Naive B cell (primary cell): ENCODE measurements around the gene WDR64. TPM values are rescaled to one million over a fixed set of nuclear protein-coding genes. Genes with fewer than 3 reads are reported as not detected.
A peak's percentile ranks its signal among the peaks of the same experiment; 100 is the strongest.
"Not testable (repeated sequence)": the region's sequence is repeated elsewhere in the genome, so short reads cannot be mapped to it uniquely, and the experiment has no call there.

ENCODE experiments used
- ATAC-seq, 2 donors: fragments of 150-1000 bp; cut with Tn5 transposase; 2 replicates each; pipeline ENCODE4 v1.10.0; 2021; ENCODE audit warnings: low read depth in 2 of 2, mild to moderate bottlenecking in 2 of 2, moderate library complexity in 2 of 2
- DNase-seq: peaks from one replicate; pipeline ENCODE4 v3.0.0; 2022
- H3K27ac Mint-ChIP-seq, 6 donors: one replicate each; pipeline ENCODE4 v1.8.0; 2020 to 2022; ENCODE audit warnings: mild to moderate bottlenecking in 6 of 6, mixed read lengths in 6 of 6, moderate library complexity in 5 of 6, inconsistent platforms in 2 of 6
- H3K27me3 Mint-ChIP-seq, 3 donors: one replicate each; pipeline ENCODE4 v1.8.0; 2021 to 2022; ENCODE audit warnings: mixed read lengths in 3 of 3, mild to moderate bottlenecking in 1 of 3
- H3K36me3 Mint-ChIP-seq, 2 donors: one replicate each; pipeline ENCODE4 v1.8.0; 2020 to 2022; ENCODE audit warnings: mixed read lengths in 2 of 2, inconsistent platforms in 1 of 2, mild to moderate bottlenecking in 1 of 2
- H3K4me1 Mint-ChIP-seq, 3 donors: one replicate each; pipeline ENCODE4 v1.8.0; 2020 to 2022; ENCODE audit warnings: mixed read lengths in 3 of 3, inconsistent platforms in 1 of 3, mild to moderate bottlenecking in 1 of 3, moderate library complexity in 1 of 3
- H3K4me3 Mint-ChIP-seq, 8 donors: one replicate each; pipeline ENCODE4 v1.8.0; 2020 to 2022; ENCODE audit warnings: mild to moderate bottlenecking in 8 of 8, mixed read lengths in 8 of 8, moderate library complexity in 8 of 8, inconsistent platforms in 2 of 8
- H3K9me3 Mint-ChIP-seq, 7 donors: one replicate each; pipeline ENCODE4 v1.8.0; 2020 to 2022; ENCODE audit warnings: mixed read lengths in 7 of 7, mild to moderate bottlenecking in 5 of 7, inconsistent platforms in 2 of 7, moderate library complexity in 1 of 7
- polyA plus RNA-seq, 6 donors: library from polyadenylated mRNA; unstranded; fragments of 300-500 nt; fragmentation: Illumina TruSeq; gene quantifications; one replicate each; pipeline ENCODE4 v1.2.3, GENCODE V29; 2021; ENCODE audit warnings: low read depth in 6 of 6

The WDR64 gene
- polyA plus RNA-seq, 6 donors from 2014 or later = 0.14 to 0.41 TPM; not detected in 4

DNA sequence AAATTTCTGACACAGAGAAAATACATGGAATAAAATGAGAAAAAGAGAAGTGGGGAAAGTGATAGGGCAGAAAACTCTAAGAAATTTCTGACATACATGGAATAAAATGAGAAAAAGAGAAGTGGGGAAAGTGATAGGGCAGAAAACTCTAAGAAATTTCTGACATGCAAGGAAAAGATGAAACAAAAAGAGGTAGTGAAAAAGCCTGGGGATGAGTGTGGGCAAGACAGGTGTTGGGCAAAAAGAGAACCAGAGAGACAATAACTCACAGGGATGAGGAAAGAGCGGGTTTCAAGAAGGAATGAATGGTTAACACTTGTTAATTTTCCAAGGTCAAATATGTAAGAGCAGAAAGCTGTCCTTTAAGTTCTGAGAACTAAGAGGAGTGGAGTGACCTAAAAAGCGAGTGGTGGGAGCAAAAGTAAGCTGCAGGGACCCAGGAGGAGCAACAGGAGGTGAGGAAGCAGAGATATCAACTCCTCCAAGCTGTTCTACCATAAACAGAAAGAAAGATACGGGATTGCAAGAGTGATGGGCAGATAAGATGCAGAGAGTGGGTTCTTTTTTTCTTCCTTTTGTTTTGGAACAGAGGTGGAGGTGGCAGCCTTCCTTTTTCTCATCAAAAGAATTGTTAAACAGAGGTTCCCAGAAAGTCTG is 166.0 kb downstream of the WDR64 start:
- Mint-ChIP-seq H3K27me3 (peaks cover 0 to 5% (median 4%) of the 10 kb centered on the region in 3 donors), H3K27ac (peak overlapping the region in 2 of 6 donors; percentile 19 to 30), H3K9me3 (peaks cover 0 to 1% (median 0%) of the 10 kb centered on the region in 7 donors), H3K36me3 (no peaks in the 10 kb centered on the region), H3K4me3 (no peak overlapping the region), H3K4me1 (peaks cover 11 to 15% (median 12%) of the 10 kb centered on the region in 3 donors)
- DNase-seq (peak; percentile 18), ATAC-seq (peak; percentile 66 to 74)

DNA sequence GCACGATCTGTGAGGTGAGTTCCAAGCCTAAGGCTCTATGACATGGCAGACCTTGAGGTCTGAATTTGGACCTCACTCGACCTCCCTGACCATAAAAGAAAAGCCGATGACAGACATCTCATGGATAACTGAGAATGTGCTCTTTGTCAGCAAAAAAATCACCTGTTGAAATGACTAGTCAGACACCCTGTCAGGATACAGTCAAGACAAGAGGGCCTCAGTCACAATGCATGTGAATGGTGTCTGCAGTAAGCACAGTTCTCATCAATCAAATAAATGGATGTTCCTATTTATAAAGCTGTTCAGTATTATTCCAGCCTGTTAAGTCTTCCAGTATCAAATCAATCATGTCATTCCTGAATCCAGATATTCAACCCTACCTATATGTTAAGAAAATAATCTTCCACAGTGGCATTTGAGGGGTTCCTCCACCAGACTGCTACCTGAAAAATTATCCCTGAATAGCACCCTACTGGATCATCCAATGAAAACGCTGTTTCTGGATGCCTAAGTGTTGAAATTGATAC is 167.3 kb downstream of the WDR64 start:
- DNase-seq = no peak
- no peak overlapping the region for H3K27ac Mint-ChIP-seq
- no peak for ATAC-seq
- peaks cover 4 to 11% (median 7%) of the 10 kb centered on the region in 3 donors for H3K27me3 Mint-ChIP-seq
- H3K4me3 Mint-ChIP-seq = no peak overlapping the region
- H3K36me3 Mint-ChIP-seq = no peaks in the 10 kb centered on the region
- H3K4me1 Mint-ChIP-seq = peaks cover 11 to 15% (median 12%) of the 10 kb centered on the region in 3 donors
- peaks cover 0 to 1% (median 0%) of the 10 kb centered on the region in 7 donors for H3K9me3 Mint-ChIP-seq

DNA sequence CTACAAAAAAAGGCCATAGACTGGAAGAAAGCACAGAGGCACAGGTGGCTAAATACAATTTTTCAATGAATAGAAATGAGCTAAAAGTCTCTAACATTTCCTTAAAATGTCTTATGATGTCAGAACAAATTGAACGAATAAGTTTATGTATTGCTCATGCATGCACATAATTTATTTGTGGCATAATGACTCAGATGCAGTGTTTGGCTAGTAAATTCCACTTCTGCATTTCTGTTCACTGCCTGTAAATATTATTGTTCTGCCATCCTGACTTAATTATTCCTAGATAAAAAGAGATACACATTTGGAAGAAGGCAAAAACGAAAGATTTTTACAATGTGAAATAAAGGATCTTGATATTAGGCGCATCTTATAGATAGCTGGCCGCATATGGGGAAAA is 169.3 kb downstream of the WDR64 start:
- Mint-ChIP-seq H3K27me3 (peaks cover 9 to 10% (median 10%) of the 10 kb centered on the region in 3 donors), H3K4me3 (no peak overlapping the region), H3K27ac (no peak overlapping the region), H3K9me3 (peaks cover 0 to 2% (median 0%) of the 10 kb centered on the region in 7 donors), H3K4me1 (peaks cover 11 to 15% (median 12%) of the 10 kb centered on the region in 3 donors), H3K36me3 (no peaks in the 10 kb centered on the region)
- no peak for ATAC-seq
- no peak for DNase-seq

DNA sequence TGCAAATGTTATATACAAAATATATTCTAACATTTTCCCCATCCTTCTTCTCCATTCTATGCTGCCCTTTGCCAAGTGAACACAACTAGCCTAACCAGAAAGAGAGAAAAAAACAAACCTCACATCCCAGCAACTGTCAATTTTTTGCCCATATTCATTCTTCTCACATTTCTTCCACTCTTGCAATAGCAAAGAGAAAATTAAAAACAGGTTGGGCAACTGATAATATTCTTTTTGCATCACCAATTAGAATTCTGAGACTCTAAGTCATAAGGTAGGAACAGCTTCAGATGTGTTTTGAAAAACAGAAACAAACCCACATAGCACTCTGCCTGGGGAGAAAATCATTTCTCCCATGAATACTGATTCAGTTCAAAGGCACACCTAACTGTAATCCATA is 170.8 kb downstream of the WDR64 start:
- Mint-ChIP-seq H3K27ac (no peak overlapping the region), H3K36me3 (no peaks in the 10 kb centered on the region), H3K4me1 (peaks cover 5 to 6% (median 6%) of the 10 kb centered on the region in 3 donors), H3K27me3 (peaks cover 9 to 14% (median 10%) of the 10 kb centered on the region in 3 donors), H3K9me3 (peaks cover 0 to 2% (median 0%) of the 10 kb centered on the region in 7 donors), H3K4me3 (no peak overlapping the region)
- DNase-seq (no peak), ATAC-seq (no peak)

DNA sequence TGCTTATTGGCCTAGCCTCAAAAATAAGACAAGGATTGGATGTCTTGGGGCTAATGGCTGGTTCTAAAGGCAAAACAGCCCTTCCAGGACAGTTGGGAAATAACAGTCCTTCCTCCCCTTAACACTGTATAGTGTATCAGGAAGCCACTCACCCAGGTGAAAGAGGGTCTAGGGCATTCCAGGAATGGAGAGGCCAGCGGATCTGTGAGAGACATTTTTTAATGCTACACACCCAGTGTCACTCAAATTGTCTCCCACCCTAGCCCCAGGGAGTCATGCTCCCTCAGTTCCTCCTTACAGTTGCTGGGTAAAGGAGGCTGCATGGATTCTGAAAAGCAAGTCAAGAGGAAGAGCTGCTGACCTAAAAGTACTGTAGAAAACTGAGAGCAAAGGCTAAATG is 171.8 kb downstream of the WDR64 start:
- no peak for ATAC-seq
- H3K27ac Mint-ChIP-seq = peak overlapping the region in 3 of 6 donors; percentile 30 to 69 (median 41)

DNA sequence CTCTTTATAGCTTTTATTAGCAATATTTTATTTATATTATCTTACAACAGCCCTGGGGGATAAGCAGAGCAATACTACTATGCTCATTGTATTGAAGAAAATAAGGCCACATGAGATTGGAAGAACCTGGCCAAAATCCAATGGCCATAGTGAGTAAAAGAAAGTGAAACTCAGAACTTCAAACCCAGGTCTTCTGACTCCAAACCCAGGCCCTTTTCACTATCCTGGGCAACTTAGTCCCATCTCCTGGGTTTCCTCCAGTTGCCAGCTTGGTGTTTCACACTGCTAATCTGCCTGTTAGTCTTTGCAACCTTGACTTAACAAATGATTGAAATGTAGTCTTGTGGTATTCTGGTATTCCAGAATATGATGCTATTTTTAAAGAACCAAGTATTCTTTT is 173.5 kb downstream of the WDR64 start:
- Mint-ChIP-seq H3K4me3 (no peak overlapping the region), H3K36me3 (no peaks in the 10 kb centered on the region), H3K27ac (no peak overlapping the region), H3K4me1 (no peaks in the 10 kb centered on the region), H3K27me3 (peaks cover 4 to 22% (median 10%) of the 10 kb centered on the region in 3 donors), H3K9me3 (peaks cover 0 to 2% (median 0%) of the 10 kb centered on the region in 7 donors)
- ATAC-seq (no peak), DNase-seq (no peak)

More for the DNA sequence above, 171.8 kb downstream of the WDR64 start:
- H3K9me3 Mint-ChIP-seq = peaks cover 0 to 2% (median 0%) of the 10 kb centered on the region in 7 donors
- DNase-seq = no peak
- H3K4me3 Mint-ChIP-seq = no peak overlapping the region
- H3K36me3 Mint-ChIP-seq = no peaks in the 10 kb centered on the region
- H3K4me1 Mint-ChIP-seq = no peaks in the 10 kb centered on the region
- peaks cover 4 to 17% (median 10%) of the 10 kb centered on the region in 3 donors for H3K27me3 Mint-ChIP-seq

DNA sequence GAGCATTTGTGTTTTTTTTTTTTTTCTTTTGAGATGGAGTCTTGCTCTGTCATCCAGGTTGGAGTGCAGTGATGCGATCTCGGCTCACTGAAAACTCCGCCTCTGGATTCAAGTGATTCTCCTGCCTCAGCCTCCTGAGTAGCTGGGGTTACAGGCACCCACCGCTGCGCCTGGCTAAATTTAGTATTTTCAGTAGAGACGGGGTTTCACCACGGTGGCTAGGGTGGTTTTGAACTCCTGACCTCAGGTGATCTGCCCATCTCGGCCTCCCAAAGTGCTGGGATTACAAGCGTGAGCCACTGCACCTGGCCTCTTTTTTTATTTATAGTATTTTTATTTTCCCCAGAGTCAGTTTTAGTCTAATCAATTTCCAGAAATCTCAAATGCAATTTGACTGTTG is 174.5 kb downstream of the WDR64 start:
- not testable (repeated sequence) for DNase-seq, H3K4me1 Mint-ChIP-seq, H3K9me3 Mint-ChIP-seq, ATAC-seq, H3K4me3 Mint-ChIP-seq, H3K27ac Mint-ChIP-seq, H3K36me3 Mint-ChIP-seq
- peaks cover 6 to 22% (median 10%) of the 10 kb centered on the region in 3 donors for H3K27me3 Mint-ChIP-seq

DNA sequence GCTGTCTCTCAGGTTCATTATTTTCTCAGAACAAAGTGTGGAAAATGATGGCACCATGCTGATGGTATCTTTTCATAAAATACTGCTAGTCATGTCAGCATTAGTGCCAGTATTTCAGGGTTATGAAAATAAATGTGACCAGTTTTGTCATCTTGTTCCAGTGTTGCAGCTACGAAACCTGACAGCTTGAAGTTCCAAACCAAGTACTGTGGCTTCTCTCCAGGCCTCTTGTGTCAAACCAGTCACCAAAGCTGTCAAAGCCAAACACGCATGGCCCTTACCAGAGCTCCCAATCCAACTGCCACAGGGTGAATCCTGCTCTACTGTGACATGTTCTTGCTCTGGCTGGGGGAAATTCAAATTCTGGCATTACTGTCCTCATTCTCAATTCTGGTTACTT is 175.2 kb downstream of the WDR64 start:
- ATAC-seq (no peak), DNase-seq (no peak)
- Mint-ChIP-seq H3K9me3 (peaks cover 0 to 2% (median 0%) of the 10 kb centered on the region in 7 donors), H3K4me3 (no peak overlapping the region), H3K36me3 (no peaks in the 10 kb centered on the region), H3K27ac (no peak overlapping the region), H3K27me3 (peaks cover 9 to 25% (median 16%) of the 10 kb centered on the region in 3 donors), H3K4me1 (no peaks in the 10 kb centered on the region)

DNA sequence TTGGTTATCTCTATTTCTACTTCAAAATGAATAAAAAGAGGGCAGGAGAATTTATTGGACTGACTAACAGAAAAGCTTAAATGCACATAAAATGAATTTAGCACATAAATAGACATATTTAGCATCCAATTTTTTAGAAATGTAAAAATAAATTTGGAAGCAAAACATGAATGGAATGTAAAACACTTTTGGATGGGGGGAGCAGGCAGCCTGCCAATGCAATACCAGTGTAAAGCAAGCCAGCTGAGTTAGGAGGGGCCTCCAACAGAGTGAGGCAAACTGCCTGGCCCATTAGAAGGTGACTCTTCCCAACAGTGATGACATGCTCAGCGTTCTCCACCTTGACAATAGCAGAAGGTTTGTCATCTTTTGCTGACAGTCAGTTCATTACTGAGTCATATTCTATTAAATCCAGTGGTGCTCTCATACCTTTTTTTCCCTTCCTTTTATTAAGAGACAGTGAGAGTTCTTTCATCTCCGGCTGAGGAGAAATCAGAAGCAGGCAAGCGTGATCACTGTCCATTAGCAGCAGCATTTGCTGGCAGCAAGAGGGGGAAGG is 176.5 kb downstream of the WDR64 start:
- H3K4me1 Mint-ChIP-seq = no peaks in the 10 kb centered on the region

DNA sequence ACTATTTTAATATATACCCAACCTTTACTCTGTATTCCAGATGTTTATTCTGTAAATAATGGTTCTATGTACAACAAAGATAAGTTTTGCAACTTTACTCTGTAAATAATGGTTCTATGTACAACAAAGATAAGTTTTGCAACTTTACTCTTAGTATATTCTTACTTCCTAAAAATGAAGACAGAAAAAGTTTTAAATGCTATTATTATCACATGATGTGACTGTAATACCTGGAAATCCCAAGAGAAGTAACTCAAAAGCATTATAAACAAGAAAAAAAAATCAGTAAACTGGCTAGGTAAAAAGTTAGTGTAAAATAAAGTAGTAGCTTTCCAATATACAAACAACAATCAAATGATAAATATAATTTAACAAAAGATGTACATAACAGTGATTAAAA is 177.4 kb downstream of the WDR64 start:
- Mint-ChIP-seq H3K4me1 (no peaks in the 10 kb centered on the region), H3K27me3 (peaks cover 8 to 32% (median 9%) of the 10 kb centered on the region in 3 donors), H3K9me3 (peaks cover 0 to 2% (median 0%) of the 10 kb centered on the region in 7 donors), H3K36me3 (no peaks in the 10 kb centered on the region), H3K4me3 (no peak overlapping the region), H3K27ac (no peak overlapping the region)
- DNase-seq (no peak), ATAC-seq (no peak)

More for the DNA sequence above, 176.5 kb downstream of the WDR64 start:
- no peaks in the 10 kb centered on the region for H3K36me3 Mint-ChIP-seq
- DNase-seq (no peak), ATAC-seq (no peak)
- H3K27me3 Mint-ChIP-seq = peaks cover 9 to 34% (median 16%) of the 10 kb centered on the region in 3 donors
- H3K9me3 Mint-ChIP-seq = peaks cover 0 to 2% (median 0%) of the 10 kb centered on the region in 7 donors
- H3K27ac Mint-ChIP-seq = no peak overlapping the region
- H3K4me3 Mint-ChIP-seq = no peak overlapping the region

DNA sequence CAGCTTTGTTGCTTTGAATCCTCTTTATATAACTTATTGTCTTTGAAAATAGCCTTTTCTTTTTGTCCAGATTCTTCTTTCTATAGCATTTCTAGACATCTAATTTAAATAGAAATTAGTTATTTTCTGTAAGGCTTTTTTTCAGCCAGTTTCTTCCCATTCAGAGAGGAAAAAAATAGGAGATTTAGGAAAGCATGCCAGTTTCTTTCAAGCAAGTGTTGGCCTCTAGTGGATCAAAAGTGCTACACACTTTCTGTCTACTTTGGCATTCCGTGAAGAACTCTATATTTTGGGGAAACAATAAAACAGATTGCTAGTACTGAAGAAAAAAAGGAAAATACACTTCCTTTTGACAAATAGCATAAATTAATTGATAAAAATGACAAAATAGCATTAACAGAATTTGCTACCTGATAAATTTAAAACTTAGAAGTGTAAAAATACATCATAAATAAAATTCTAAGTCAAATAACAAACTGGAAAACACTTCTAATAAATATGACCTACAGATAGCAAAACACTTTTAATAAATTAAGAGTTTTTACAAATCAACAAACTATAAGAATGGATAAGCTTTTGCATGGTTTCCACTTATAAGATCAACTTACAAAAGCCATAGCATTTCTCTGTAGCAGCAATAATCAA is 182.8 kb downstream of the WDR64 start:
- Mint-ChIP-seq H3K27ac (no peak overlapping the region), H3K4me1 (peaks cover 8 to 15% (median 8%) of the 10 kb centered on the region in 3 donors), H3K36me3 (no peaks in the 10 kb centered on the region), H3K27me3 (peaks cover 4 to 17% (median 7%) of the 10 kb centered on the region in 3 donors), H3K4me3 (no peak overlapping the region), H3K9me3 (no peaks in the 10 kb centered on the region)
- no peak for DNase-seq
- no peak for ATAC-seq

DNA sequence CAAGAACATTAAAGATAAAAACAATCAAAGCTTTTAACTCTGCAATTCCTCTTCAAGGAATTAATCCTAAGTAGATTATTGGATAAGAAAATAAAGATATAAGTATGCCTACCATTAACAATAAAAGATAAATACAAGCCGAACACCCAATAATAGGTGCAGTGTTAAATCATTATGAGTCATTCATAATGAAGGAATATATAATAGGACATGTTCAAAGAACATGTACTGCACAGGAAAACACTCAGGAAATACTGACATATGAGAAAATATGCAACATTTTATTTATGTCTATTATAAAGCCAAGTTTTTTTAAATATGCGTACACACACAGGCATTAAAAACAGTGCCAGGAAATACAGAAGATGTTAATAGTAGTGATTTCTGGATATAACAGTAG is 184.9 kb downstream of the WDR64 start:
- Mint-ChIP-seq H3K4me1 (peaks cover 14 to 21% (median 16%) of the 10 kb centered on the region in 3 donors), H3K4me3 (no peak overlapping the region), H3K9me3 (no peaks in the 10 kb centered on the region), H3K36me3 (no peaks in the 10 kb centered on the region), H3K27ac (no peak overlapping the region), H3K27me3 (peaks cover 0 to 17% (median 3%) of the 10 kb centered on the region in 3 donors)
- ATAC-seq (no peak), DNase-seq (no peak)

DNA sequence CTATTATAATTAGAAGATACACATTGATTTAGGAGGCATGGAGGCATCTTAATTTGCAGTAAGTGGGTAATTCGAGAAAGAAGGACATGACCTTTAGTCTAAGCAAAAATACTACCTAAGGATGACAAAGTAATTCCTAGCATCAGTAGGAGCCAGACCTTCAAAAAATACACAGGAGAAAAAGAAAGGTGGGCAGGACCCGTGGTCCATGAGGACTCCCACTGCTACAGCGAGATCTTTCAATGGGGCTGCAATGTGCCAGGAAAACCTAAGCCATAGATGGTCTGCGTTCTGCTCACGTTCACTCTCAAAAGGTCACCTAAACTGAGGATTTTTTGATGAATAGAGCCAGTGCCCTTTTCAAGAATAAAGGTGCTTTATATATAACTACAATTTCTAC is 185.3 kb downstream of the WDR64 start:
- DNase-seq = no peak
- ATAC-seq = no peak
- no peaks in the 10 kb centered on the region for H3K9me3 Mint-ChIP-seq
- peaks cover 0 to 13% (median 3%) of the 10 kb centered on the region in 3 donors for H3K27me3 Mint-ChIP-seq
- peaks cover 14 to 21% (median 16%) of the 10 kb centered on the region in 3 donors for H3K4me1 Mint-ChIP-seq
- no peaks in the 10 kb centered on the region for H3K36me3 Mint-ChIP-seq
- no peak overlapping the region for H3K27ac Mint-ChIP-seq
- H3K4me3 Mint-ChIP-seq = no peak overlapping the region
